GM23248 (cell line): ENCODE measurements around the gene EML2.

Source experiments
- EZH2 ChIP-seq: fragments of 200-600 bp; sonication (generic); IDR thresholded peaks from 2 replicates; pipeline ENCODE4 v1.6.1; 2018; ENCODE audit warnings: antibody characterized with exemption, mild to moderate bottlenecking; ENCODE audit not compliant: insufficient read depth, poor library complexity, severe bottlenecking
- EZH2phosphoT487 ChIP-seq: fragments of 200-600 bp; sonication (generic); IDR thresholded peaks from 2 replicates; pipeline ENCODE4 v1.6.1; 2018; ENCODE audit warnings: antibody characterized with exemption, moderate library complexity, mild to moderate bottlenecking, low read depth; ENCODE audit not compliant: insufficient read depth

- TF ChIP-seq EZH2 (no peak), EZH2phosphoT487 (no peak)
Observed at GRCh38 chr19:45670670-45671453, 31.7 kb upstream of the EML2 start.
